Measurements from ENCODE around the gene SHANK3.
"Not testable (repeated sequence)": the region's sequence is repeated elsewhere in the genome, so short reads cannot be mapped to it uniquely, and the experiment has no call there.

SHANK3 gene

GRCh38 chr22:50633086-50633485, 39.5 kb upstream of the SHANK3 start:
- no peak overlapping the region for H3K9ac ChIP-seq (ENCODE audit: low read length)
- H4K20me1 ChIP-seq (ENCODE audit: low read depth, low read length), result no peaks in the 10 kb centered on the region
- H3K4me3 ChIP-seq (ENCODE audit: insufficient read depth, low read length, poor library complexity, severe bottlenecking), result no peak overlapping the region
- H3K4me2 ChIP-seq (ENCODE audit: low read depth, low read length, poor library complexity, severe bottlenecking), result no peak overlapping the region
- no peaks in the 10 kb centered on the region for H3K9me2 ChIP-seq (replicated peaks; ENCODE audit: insufficient read depth, low read length)
- no peaks in the 10 kb centered on the region for H3K27me3 ChIP-seq (ENCODE audit: low read length)
- H2AFZ ChIP-seq (ENCODE audit: low read depth, low read length, severe bottlenecking), result no peak overlapping the region
- no peaks in the 10 kb centered on the region for H3F3A ChIP-seq (ENCODE audit: insufficient read depth)
- H3K27ac ChIP-seq (ENCODE audit: low read depth, low read length), result no peak overlapping the region
- TF ChIP-seq EZH2phosphoT487 (conservative IDR thresholded peaks at IDR 0.05; ENCODE audit: low read length), result no peak
- TF ChIP-seq, protein P1, sequence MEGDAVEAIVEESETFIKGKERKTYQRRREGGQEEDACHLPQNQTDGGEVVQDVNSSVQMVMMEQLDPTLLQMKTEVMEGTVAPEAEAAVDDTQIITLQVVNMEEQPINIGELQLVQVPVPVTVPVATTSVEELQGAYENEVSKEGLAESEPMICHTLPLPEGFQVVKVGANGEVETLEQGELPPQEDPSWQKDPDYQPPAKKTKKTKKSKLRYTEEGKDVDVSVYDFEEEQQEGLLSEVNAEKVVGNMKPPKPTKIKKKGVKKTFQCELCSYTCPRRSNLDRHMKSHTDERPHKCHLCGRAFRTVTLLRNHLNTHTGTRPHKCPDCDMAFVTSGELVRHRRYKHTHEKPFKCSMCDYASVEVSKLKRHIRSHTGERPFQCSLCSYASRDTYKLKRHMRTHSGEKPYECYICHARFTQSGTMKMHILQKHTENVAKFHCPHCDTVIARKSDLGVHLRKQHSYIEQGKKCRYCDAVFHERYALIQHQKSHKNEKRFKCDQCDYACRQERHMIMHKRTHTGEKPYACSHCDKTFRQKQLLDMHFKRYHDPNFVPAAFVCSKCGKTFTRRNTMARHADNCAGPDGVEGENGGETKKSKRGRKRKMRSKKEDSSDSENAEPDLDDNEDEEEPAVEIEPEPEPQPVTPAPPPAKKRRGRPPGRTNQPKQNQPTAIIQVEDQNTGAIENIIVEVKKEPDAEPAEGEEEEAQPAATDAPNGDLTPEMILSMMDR (IDR thresholded peaks at IDR 0.05; ENCODE audit: insufficient read depth, low read length, poor library complexity, severe bottlenecking), result no peak
- H3K36me3 ChIP-seq (ENCODE audit: low read length), result no peaks in the 10 kb centered on the region
- no peaks in the 10 kb centered on the region for H3K79me2 ChIP-seq (ENCODE audit: insufficient read depth, low read length)
- H3K9me3 ChIP-seq (ENCODE audit: insufficient read depth, low read length), result no peaks in the 10 kb centered on the region

DNA sequence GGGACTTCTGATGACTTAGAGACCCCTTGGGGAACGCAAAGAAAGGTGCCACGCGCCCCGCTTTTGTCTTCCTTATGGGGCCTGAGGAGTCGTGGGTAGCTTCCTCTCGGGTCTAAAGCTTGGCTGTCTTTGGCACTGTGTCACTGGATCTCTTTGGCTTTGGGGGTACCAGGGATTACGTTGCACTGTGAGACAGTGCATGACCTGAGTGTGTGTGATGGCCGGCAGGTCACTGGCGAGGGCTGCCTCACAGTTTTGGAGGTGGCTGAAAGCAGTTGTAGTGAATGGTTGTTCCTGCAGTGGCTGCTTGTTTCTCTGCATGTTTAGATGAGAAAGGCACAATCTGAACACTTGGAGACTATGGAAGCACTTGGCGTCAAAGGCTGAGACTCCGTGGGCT, 38.9 kb upstream of the SHANK3 start:
- Histone ChIP-seq H3K79me2 (ENCODE audit: insufficient read depth, low read length) (no peaks in the 10 kb centered on the region), H3K9me2 (replicated peaks; ENCODE audit: insufficient read depth, low read length) (no peaks in the 10 kb centered on the region), H4K20me1 (ENCODE audit: low read depth, low read length) (no peaks in the 10 kb centered on the region), H3K27me3 (ENCODE audit: low read length) (no peaks in the 10 kb centered on the region), H2AFZ (ENCODE audit: low read depth, low read length, severe bottlenecking) (no peak overlapping the region), H3F3A (ENCODE audit: insufficient read depth) (no peaks in the 10 kb centered on the region), H3K4me3 (ENCODE audit: insufficient read depth, low read length, poor library complexity, severe bottlenecking) (no peak overlapping the region), H3K9ac (ENCODE audit: low read length) (no peak overlapping the region), H3K27ac (ENCODE audit: low read depth, low read length) (no peak overlapping the region), H3K9me3 (ENCODE audit: insufficient read depth, low read length) (no peaks in the 10 kb centered on the region), H3K4me2 (ENCODE audit: low read depth, low read length, poor library complexity, severe bottlenecking) (no peak overlapping the region), H3K36me3 (ENCODE audit: low read length) (no peaks in the 10 kb centered on the region)
- TF ChIP-seq, protein P1 (IDR thresholded peaks at IDR 0.05; ENCODE audit: insufficient read depth, low read length, poor library complexity, severe bottlenecking), result no peak
- no peak for TF ChIP-seq EZH2phosphoT487 (conservative IDR thresholded peaks at IDR 0.05; ENCODE audit: low read length)

DNA sequence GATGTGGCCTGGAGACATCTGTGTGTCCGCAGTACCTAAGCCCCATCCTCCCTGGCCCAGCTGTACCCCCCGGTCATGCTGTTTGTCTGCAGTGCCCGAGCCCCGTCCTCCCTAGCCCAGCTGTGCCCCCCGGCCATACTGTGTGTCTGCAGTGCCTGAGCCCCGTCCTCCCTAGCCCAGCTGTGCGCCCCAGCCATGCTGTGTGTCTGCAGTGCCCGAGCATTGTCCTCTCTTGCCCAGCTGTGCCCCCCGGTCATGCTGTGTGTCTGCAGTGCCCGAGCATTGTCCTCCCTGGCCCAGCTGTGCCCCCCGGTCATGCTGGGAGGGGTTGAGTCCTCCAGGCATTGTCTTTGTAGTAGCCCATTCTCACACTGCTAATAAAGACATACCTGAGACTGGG, 37.0 kb upstream of the SHANK3 start:
- Histone ChIP-seq H3K4me2 (ENCODE audit: low read depth, low read length, poor library complexity, severe bottlenecking) (no peak overlapping the region), H3K9ac (ENCODE audit: low read length) (no peak overlapping the region), H4K20me1 (ENCODE audit: low read depth, low read length) (no peaks in the 10 kb centered on the region), H3F3A (ENCODE audit: insufficient read depth) (no peaks in the 10 kb centered on the region), H3K4me3 (ENCODE audit: insufficient read depth, low read length, poor library complexity, severe bottlenecking) (no peak overlapping the region), H3K27ac (ENCODE audit: low read depth, low read length) (no peak overlapping the region), H3K9me2 (replicated peaks; ENCODE audit: insufficient read depth, low read length) (no peaks in the 10 kb centered on the region), H3K36me3 (ENCODE audit: low read length) (no peaks in the 10 kb centered on the region), H3K27me3 (ENCODE audit: low read length) (no peaks in the 10 kb centered on the region), H3K9me3 (ENCODE audit: insufficient read depth, low read length) (no peaks in the 10 kb centered on the region), H2AFZ (ENCODE audit: low read depth, low read length, severe bottlenecking) (no peak overlapping the region), H3K79me2 (ENCODE audit: insufficient read depth, low read length) (no peaks in the 10 kb centered on the region)
- TF ChIP-seq EZH2phosphoT487 (conservative IDR thresholded peaks at IDR 0.05; ENCODE audit: low read length), result no peak
- TF ChIP-seq, protein P1 (IDR thresholded peaks at IDR 0.05; ENCODE audit: insufficient read depth, low read length, poor library complexity, severe bottlenecking), result no peak

DNA sequence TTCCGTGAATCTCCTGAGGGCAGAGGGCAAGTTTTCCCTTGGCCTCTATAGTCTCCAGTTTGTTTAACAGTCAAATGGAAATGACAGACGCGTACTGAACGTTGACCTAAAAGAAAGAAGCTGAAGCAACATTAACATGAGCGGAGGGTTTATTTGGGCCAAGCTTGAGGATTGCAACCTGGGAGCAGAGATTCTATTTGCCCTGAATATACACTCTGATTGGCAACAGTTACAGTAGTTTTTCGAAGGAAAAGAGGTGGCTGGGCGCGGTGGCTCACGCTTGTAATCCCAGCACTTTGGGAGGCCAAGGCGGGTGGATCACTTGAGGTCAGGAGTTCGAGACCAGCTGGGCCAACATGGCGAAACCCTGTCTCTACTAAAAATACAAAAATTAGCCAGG, 32.3 kb upstream of the SHANK3 start:
- H4K20me1 ChIP-seq (ENCODE audit: low read depth, low read length); H3K27ac ChIP-seq (ENCODE audit: low read depth, low read length); H3F3A ChIP-seq (ENCODE audit: insufficient read depth); H3K27me3 ChIP-seq (ENCODE audit: low read length); H3K9me2 ChIP-seq (replicated peaks; ENCODE audit: insufficient read depth, low read length); H3K9ac ChIP-seq (ENCODE audit: low read length); H3K9me3 ChIP-seq (ENCODE audit: insufficient read depth, low read length); H3K4me3 ChIP-seq (ENCODE audit: insufficient read depth, low read length, poor library complexity, severe bottlenecking); H3K36me3 ChIP-seq (ENCODE audit: low read length); H3K79me2 ChIP-seq (ENCODE audit: insufficient read depth, low read length); H3K4me2 ChIP-seq (ENCODE audit: low read depth, low read length, poor library complexity, severe bottlenecking); H2AFZ ChIP-seq (ENCODE audit: low read depth, low read length, severe bottlenecking): not testable (repeated sequence)

Measured in SU-DHL-6 (cell line).